GM21526 (cell line): ENCODE data around the gene SNX24.
"Not testable (repeated sequence)": the region's sequence is repeated elsewhere in the genome, so short reads cannot be mapped to it uniquely, and the experiment has no call there.

Experiments used
- ATAC-seq: cut with Tn5 transposase; IDR thresholded peaks from one replicate; pipeline ENCODE4 v1.9.1; 2021; ENCODE audit warnings: moderate library complexity; ENCODE audit not compliant: unreplicated experiment, low FRiP score

SNX24 gene

GRCh38 chr5:122870219-122870856 lies 24.9 kb downstream of the SNX24 start:
- no peak for ATAC-seq

GRCh38 chr5:122871661-122872060 lies 26.2 kb downstream of the SNX24 start:
- no peak for ATAC-seq

DNA sequence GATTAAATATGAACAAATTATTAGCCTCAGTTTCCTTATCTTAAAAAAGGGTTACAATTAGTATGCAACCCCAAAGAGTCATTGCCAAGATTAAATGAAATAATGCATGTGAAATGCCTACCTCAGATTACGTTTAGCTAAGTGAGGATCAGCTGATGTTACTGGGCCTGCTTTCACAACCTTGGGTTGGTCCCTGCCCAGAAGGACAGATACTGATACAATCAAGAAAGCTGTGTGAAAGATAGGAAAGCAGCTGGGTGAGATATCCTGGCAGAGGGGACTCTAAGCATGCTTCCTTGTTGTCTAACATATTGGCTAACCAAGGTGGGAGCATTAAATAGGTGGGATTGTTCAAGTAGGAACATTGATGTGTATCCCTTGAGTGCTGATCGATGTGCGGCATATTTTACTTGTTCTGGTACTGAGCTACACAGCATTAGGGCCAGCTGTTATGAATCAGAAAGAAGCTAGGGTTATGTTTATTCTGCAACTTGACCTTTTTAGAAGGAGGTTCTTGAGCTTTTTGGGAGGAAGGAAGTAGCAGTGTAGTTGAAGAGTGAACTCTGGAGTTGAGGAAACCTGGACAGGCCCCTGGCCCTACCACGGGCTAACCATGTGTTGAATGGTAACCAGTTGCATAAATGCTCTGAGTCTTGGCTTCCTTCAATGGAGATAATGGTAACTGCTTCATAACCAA lies 28.9 kb downstream of the SNX24 start:
- no peak for ATAC-seq

- peak; percentile 70 for ATAC-seq
These were observed 32.1 kb downstream of the SNX24 start for GRCh38 chr5:122877518-122877917.

- no peak for ATAC-seq
These were observed 33.7 kb downstream of the SNX24 start for GRCh38 chr5:122879076-122879475.

- ATAC-seq, result no peak
These were observed 34.8 kb downstream of the SNX24 start for GRCh38 chr5:122880170-122880689.

- ATAC-seq, result no peak
These were observed 35.3 kb downstream of the SNX24 start for GRCh38 chr5:122880749-122881148.

DNA sequence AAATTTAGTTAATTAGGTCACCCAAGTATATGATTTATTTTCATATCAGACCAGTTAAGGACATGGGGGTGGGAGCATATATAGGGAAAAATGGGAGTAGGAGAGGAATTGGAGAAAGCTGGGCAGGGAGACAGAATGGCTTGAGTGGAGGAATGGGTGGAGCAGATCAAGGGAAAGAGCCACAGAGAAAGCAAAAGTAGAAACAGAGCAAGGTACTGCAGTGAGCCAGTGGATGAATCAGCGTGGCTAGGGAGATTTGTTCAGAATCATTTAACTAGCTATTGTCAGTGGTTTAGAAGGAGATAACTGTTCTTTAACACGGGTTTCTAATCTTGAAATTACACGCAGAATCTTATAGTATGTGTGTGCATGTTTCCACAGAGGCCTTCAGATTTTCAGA lies 37.4 kb downstream of the SNX24 start:
- no peak for ATAC-seq

DNA sequence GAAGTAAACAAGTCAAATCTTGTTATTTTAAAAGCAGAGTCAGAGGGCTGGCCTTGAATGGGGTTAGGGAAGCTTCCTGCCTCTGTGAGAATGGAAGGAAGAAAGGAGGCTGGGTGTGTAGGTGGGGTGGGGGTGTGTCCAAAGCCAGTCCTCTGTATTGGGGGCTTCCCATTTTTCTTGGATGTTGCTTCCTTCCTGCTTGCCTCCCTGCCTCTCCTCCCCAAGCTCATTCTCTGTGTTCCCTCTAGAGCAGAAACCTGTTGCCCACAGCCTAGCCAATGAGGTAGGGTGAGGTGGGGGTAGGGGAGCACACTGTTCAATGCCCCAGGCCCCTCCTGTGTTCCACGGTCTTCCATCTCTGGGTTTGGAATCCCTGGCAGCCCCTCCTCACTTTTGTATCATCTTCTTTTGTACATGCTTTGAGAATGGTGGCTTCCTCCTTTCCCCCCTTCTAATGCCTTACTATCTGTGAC lies 39.7 kb downstream of the SNX24 start:
- no peak for ATAC-seq

DNA sequence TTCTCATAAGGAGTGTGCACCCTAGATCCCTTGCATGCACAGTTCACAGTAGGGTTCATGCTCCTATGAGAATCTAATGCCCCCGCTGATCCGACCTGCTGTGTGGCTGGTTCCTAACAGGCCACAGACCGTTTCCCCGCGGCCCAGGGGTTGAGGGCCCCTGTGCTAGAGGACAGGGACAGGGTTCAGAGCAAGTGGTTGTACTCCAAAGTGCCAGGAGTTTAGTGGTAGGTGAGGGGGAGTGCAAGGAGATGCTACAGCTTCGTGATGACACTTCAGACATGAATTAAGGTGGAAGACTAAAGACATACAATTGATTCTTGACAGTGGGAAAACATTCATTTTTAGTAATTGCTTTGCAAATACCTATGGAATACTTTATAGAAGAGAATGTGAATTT lies 40.5 kb downstream of the SNX24 start:
- ATAC-seq, result no peak

DNA sequence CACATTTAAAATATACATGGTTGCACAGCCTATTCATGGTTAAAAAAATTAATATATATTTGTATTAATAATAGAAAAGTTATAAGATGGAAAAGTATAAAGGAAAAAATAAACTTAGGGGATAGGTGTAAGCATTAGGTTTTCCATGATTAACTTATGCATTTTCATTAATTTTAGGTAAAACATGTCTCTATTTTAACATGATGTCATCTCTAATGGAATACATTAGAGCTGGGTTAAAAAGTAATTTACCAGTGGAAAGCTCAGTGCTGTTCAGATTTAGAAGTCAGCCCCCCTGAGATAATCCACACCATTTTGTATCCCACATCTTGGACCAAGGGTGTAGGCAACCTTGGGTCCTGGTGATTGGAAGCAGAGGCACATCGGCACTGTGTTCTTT lies 49.7 kb downstream of the SNX24 start:
- ATAC-seq, result no peak

DNA sequence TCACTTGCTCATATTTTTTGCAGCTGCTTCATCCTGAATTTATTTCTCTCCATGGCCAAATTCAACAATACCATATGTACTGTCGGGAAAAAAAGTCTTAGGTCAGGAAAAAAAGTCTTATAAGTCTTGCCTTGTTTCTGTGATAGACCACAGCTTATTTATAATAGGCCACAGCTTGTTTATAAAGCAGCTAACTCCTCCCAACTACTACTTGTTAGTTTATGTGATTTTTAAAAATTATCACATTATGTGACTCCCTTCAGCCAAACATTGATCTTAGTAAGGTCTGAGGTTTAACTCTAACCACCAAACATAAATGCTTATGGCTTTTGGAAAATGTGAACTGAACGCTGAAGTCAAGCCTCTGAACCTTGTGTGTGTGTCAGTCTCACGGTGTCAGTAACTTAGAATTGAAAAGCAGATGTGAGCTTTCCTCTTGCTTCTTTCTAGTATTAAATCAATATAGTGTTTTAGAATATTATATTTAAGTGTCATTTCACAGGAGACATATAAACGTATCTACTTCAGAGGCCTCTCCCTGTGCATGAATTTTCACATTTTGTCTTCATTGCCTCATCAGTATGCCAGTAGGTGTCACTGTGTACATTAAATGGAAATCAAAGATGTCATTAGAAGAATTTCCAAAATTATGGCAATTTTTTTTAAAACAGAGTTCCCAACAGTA lies 51.3 kb downstream of the SNX24 start:
- no peak for ATAC-seq

- ATAC-seq, result no peak
These were observed 51.8 kb downstream of the SNX24 start for GRCh38 chr5:122897283-122897602.

- ATAC-seq, result no peak
These were observed 55.9 kb downstream of the SNX24 start for GRCh38 chr5:122901346-122901745.

GRCh38 chr5:122902263-122902662 lies 56.9 kb downstream of the SNX24 start:
- no peak for ATAC-seq

DNA sequence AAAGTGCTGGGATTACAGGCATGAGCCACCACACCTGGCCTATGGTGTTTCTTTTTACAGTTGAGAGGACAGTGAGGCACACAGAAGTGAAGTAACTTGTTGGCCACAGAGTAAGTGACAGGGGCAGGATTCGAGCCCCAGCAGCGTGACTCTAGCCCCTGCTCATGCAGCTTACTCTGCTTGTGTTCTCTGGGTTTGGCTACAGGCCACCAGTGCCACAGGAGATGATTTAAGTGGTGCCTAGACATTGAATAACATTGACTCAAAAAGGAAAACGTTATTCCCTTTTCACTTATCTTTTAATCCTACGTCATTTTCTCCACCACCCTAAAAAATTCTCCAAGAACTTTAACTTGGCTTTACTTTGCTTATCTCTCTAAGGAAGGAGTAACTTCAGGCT lies 61.4 kb downstream of the SNX24 start:
- no peak for ATAC-seq

GRCh38 chr5:122907276-122907675 lies 61.9 kb downstream of the SNX24 start:
- ATAC-seq, result no peak

GRCh38 chr5:122908108-122908507 lies 62.7 kb downstream of the SNX24 start:
- ATAC-seq, result no peak

- no peak for ATAC-seq
These were observed 63.2 kb downstream of the SNX24 start for GRCh38 chr5:122908662-122909061.

GRCh38 chr5:122909470-122910100 lies 64.2 kb downstream of the SNX24 start:
- no peak for ATAC-seq

GRCh38 chr5:122913436-122913835 lies 68.0 kb downstream of the SNX24 start:
- not testable (repeated sequence) for ATAC-seq
